GM21360 (cell line): ENCODE measurements around the gene SLC17A2.

Source experiments
- ATAC-seq: cut with Tn5 transposase; IDR thresholded peaks from one replicate; pipeline ENCODE4 v1.9.1; 2021; ENCODE audit warnings: mild to moderate bottlenecking, moderate library complexity; ENCODE audit not compliant: unreplicated experiment

The SLC17A2 gene

GRCh38 chr6:25888626-25889025, 41.9 kb downstream of the SLC17A2 start:
- ATAC-seq, result no peak

GRCh38 chr6:25886066-25886465, 44.4 kb downstream of the SLC17A2 start:
- ATAC-seq, result no peak

GRCh38 chr6:25883991-25884390, 46.5 kb downstream of the SLC17A2 start:
- ATAC-seq, result no peak

- ATAC-seq, result no peak
Measured at GRCh38 chr6:25883536-25883935, 47.0 kb downstream of the SLC17A2 start.

- peak; percentile 63 for ATAC-seq
Measured at GRCh38 chr6:25882051-25882496, 48.4 kb downstream of the SLC17A2 start.

- no peak for ATAC-seq
Measured at GRCh38 chr6:25880601-25881000, 49.9 kb downstream of the SLC17A2 start.

- no peak for ATAC-seq
Measured at GRCh38 chr6:25878721-25879322, 51.7 kb downstream of the SLC17A2 start.

GRCh38 chr6:25875926-25876602, 54.4 kb downstream of the SLC17A2 start:
- ATAC-seq, result no peak

- no peak for ATAC-seq
Measured at GRCh38 chr6:25875563-25875905, 55.0 kb downstream of the SLC17A2 start.

GRCh38 chr6:25874822-25875562, 55.5 kb downstream of the SLC17A2 start:
- no peak for ATAC-seq

GRCh38 chr6:25874118-25874517, 56.4 kb downstream of the SLC17A2 start, which contains the start of gene SLC17A3:
TSS of gene SLC17A3 (minus strand) at chr6:25874243. CDS start at chr6:25868387, 5,856 bp downstream.
- ATAC-seq, result no peak

GRCh38 chr6:25872814-25873213, 57.7 kb downstream of the SLC17A2 start:
- ATAC-seq, result no peak

GRCh38 chr6:25869840-25870239, 60.7 kb downstream of the SLC17A2 start:
- ATAC-seq, result no peak

- ATAC-seq, result no peak
Measured at GRCh38 chr6:25868436-25869183, 61.9 kb downstream of the SLC17A2 start.

- ATAC-seq, result no peak
Measured at GRCh38 chr6:25866011-25866410, 64.5 kb downstream of the SLC17A2 start.

GRCh38 chr6:25863360-25863759, 67.1 kb downstream of the SLC17A2 start:
- no peak for ATAC-seq
